GF-D8 (cell line): ENCODE measurements around the gene STMN1.

ENCODE experiments used
- DNase-seq: peaks from one replicate; lab custom pipeline; 2025; lab: John Stamatoyannopoulos, UW

The STMN1 gene

DNA sequence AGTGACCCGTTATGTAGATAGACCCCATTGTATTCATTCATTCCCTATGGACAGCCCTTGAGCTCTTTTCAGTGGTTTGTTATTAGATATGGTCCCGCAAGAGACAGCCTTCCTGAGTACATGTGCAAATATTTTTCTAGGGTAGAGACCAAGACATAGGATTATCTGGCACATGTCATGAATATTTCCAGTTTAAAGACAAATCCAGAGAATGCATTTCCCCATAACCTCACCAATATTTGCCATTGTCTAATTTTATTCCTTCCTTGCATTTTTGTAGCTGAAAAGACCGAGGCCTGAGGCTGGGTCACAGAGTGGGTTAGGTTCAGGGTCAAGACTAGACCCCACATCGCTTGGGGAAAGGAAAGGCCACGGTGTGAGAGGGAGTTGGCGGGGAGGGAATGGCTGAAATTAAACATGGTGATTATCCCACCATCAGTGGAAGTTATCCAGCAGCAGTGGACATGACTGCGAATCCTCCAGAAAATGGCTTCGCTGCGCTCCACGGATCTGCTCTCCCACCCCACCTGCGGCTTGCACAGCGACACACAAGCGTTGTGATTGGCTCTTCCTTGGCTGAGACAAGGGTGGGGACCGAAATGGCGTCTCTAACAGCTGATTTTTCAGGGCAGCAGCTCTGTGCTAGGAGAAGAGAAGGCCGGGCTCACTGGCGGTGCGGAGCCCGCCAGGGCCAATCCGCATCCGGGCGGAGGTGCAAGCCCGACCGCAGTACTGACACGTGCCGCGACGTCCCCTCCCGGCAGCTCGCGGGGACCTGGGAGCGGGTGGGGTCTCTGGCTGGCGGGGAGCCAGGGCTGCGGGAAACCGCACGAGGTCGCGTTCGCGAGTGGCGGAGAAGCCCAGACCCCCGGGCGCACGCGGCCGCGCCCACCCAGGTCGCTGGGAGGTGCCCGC is 16.1 kb upstream of the STMN1 start:
- DNase-seq = peak; percentile 86

GRCh38 chr1:25918615-25919014 is 12.4 kb upstream of the STMN1 start:
- no peak for DNase-seq

- DNase-seq = no peak
Measured at GRCh38 chr1:25917996-25918395, 11.8 kb upstream of the STMN1 start.

DNA sequence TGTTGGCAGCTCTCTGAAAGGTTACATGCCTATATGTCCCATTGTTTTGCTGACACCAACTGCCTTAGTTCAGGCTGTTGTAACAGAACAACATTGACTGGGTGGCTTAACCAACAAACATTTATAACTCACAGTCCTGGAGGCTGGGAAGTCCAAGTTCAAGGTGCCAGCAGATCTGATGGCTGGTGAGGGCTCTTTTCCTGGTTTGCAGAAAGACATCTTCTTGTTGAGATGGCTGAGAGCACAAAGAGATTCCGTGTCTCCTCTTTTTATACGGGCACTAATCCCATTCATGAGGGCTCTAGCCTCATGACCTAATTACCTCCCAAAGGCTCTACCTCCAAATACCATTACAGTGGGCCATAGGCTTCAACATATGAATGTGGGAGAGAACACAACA is 10.2 kb upstream of the STMN1 start:
- no peak for DNase-seq

- no peak for DNase-seq
Measured at GRCh38 chr1:25914074-25914995, 8.1 kb upstream of the STMN1 start.

DNA sequence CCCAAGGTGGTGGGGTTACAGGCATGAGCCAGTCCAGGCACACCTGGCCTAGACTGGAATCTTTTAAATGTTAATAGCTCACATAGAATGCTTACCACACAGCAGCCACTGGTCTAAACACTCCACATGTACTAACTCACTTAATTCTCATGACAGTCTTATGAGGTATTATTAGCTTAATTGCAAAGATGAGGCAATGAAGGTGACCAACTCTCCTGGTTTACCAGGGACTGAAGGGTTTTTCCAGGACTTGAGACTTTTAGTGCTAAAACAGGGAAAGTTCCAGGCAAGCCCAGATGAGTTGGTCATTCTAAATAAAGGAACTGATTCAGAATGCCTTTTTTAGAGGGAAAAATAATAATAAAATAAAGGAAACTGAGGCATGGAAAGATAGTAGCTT is 7.0 kb upstream of the STMN1 start:
- DNase-seq = no peak

DNA sequence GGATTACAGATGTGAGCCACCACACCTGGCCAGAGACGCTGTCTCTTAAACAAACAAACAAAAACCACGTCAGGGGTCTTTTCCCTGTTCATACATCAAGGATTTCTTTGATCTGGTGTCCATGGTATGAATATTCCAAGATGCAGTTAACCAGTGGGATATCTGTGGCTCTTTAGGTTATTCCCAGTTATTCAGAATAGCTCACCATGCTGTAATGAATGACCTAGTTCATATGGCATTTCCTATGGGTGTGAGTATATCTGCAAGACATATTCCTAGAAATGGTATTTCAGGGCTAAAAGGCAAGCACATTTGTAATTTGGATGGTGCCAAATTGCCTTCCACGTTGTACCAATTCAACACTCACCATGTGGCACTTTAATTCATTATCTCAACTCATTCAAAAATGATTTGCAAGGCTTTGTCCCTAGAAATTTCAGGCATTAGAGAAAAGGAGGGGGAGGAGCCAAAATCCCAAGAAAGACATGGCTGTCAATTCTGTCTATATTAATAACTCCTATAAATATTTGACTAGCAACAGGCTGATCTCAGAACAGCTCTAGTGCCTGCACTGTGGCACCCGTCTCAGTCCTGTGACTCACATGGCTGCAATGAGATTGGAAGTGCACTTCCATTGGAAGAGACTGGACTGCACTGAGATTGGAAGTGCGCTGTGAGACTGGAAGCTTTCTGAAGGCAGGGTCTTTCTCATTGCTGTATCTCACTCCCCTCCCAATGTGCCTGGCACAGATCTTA is 6.0 kb upstream of the STMN1 start:
- DNase-seq = no peak

DNA sequence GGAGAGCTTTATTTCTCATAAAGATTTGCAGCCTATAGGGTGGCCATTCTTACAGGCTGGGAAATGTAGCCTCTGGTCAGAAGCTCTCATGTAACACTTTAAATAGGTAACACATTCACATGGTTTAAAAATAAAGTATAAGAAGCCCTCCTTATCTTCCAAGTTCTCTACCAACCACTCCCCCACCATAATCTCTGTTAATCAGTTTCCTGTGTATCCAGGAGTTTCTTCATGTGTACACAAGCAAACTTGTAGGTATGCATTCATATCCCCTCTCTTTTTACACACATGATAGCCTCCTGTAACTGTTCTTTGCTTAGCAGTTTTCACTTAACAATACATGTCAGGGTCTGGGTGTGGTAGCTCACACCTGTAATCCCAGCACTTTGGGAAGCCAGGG is 4.9 kb upstream of the STMN1 start:
- DNase-seq = no peak

DNA sequence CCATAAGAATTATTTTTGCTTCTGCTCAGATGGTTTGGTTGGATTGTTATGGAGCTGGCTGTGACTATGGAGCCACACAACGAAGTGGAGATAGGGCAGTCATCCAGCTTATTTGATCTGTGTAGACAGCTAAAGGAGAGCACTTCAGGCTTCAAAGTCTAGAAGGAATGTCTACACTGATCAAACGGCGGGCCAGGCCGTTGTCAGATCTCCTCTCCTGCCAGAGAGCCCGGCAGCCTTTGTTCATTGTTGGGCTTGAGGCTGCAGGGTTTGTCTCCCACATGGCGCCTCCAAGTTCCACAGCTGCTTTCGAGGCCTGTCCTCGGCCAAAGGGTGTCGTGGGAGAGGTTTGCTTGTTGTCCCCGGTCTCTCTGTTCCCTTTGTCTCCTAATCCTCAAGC is 2.8 kb upstream of the STMN1 start:
- no peak for DNase-seq

DNA sequence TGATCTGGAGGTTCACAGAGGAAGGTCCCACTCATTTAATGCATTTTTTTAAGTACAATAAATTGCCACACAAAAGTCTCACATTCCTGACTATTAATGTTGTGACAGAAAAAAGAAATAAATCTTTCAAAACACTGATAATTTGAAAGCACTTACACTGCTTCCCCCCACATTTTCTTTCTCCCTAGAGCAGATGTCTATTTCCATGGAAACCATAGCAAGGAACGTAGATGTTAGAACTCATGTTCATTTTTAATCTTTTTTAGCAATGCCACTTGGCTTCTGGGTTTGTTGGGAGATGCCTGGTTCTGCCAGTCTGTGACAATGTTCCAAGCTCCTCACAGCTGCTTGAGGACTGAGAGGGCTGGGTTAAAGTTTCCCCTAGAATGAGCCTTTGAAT is 1.9 kb upstream of the STMN1 start:
- DNase-seq = no peak

GRCh38 chr1:25907601-25908000 is 1.4 kb upstream of the STMN1 start:
- no peak for DNase-seq

- DNase-seq = no peak
Measured at GRCh38 chr1:25906644-25907300, 553 bp upstream of the STMN1 start.

DNA sequence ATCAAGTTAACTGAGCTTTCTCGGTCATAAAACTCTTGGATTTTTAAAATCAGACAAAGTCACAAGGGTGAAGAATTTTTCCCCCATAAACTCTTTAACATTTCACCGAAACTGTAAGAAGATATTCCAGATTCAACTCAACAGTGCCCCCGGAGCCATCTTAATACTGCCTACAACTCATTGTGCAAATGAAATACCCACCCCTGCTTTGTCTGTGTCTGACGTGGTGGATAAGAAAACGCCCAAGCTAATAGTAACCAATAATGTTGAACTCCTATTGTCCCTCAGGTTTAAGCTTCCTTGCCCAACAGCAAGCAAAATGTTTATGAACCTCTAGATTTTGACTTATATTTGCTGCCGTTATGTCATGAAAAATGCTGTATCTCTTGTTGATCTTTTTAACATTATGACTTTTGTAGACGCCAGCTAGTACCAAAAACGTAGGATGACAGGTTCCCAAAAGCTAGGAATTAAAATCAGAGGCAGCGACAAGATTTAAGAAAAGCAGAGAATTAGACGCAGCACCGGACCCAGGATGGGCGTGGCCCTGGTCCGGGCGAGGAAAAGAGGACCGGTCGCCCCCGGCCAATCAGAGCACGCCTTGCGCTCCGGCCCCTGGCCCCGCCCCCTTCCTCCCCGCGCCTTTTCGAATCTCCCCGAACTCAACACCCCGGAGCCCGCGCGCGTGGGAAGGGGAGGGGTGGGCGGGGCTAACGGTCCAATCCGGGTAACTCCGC is 1.1 kb downstream of the STMN1 start:
- DNase-seq = peak; percentile 73

GRCh38 chr1:25903986-25904385 is 2.2 kb downstream of the STMN1 start:
- DNase-seq = no peak

GRCh38 chr1:25902462-25902861 is 3.8 kb downstream of the STMN1 start:
- no peak for DNase-seq

DNA sequence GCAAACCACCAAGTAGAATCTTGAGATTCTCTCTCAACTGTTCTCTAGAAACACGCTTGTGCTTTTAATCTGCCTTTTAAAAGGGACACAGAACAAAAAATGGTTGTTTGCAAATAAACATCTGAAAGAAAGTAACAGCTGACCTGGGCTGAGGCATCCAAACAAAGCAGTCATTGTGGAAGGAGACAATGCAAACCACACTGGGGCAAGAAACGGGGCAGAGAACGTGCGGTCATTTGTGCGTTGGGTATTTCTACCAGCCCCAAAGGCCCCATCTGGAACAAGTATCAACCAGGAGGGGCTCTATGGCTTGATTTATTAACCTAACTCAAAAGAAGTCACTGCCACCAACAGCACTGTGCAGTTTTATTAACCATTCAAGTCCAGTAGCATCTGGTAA is 6.0 kb downstream of the STMN1 start:
- DNase-seq = no peak

DNA sequence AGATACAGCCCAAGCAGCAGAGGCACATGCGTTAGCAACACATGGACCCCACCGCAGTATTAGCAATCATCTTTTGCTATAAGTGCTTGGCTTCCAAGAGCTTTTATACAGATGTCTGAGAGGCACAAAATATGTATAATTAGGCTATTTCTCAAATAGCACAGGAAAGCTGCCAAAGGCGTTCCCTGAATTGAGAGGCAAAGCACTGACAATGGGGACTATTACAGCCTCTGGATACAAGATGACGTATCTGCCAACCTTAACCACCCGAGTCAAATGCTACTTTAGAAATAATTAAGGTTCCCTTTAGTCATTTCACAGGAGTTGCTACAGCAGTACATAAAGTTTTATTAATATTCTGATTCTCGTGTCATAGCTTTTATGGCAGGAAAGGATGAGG is 6.4 kb downstream of the STMN1 start:
- no peak for DNase-seq

DNA sequence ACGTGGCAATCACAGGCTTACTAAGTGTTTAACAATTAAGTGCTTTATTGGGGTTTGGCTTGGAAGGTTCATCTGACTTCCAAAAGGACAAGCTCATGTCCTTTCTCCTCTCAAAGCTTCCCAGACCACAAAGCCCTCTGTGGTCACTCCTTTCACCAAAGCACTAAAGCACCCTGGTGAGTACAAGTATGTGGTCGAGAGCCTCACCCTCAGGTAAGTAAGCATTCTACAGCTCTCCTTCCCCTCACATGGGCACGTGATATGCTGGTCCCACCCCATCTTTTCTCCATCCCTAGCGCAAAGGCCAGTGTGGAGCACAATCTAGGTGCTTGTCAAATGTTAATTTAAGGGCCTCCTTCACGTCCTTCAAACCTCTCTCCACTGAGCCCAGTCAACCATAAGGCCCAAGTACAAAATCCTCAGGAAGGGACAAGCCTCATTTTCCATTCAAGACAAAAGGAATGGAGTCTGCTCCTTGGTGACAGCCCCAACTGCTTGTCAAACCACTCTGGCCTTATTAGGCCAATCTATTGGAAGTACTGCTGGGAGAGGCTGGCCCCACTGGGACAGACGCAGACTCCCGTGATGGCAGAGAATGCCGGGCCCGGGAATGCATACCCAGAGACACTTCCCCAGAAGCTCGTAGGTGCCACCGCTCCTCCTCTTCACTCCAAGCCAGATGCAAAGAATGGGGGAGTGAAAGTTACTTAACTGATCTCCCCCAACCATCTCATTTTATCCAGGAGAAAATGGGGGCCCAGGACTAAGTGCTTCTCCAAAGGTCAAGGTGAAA is 7.8 kb downstream of the STMN1 start:
- no peak for DNase-seq

DNA sequence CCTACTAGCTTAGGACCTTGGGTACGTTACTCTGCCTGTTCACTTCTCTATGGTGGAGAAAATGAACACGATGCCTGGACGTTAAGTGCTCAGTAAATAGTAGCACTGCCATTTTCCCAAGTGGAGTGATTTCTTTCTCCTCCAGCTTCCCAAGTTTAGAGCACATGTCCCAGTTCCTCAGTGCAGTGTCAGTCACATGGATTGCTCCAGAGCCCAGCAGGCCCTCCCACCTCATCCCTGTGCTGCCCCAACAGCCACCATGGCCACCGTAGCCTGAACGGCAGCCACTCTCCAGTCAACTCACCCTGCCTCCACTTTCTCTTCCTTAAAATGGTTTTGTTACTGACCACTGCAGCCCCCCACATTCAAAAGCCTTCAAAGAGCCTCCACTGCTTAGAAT is 8.5 kb downstream of the STMN1 start:
- no peak for DNase-seq

DNA sequence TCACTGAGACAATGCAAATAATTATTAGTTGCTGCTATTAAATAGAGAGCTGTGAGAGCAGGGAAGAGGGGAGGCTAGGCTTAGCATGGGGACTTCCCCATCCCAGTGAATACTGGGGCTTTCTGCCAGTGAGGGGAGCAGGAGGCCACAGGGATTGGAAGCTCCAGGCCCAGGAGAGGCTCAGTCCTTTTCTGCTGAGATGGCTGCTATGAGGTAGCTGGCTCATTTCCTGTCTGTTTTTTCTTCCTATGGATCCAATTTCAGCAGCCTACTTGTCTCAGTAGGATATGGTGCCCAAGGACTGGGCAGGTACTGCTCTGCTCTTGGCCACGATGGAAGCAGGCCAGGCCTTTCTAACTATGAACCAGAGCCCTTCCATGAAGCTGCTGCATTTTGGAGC is 10.0 kb downstream of the STMN1 start:
- no peak for DNase-seq
